Esophagus squamous epithelium (tissue), 4 donors: Measurements from ENCODE around the gene ARMC5.
"Not testable (repeated sequence)": the region's sequence is repeated elsewhere in the genome, so short reads cannot be mapped to it uniquely, and the experiment has no call there.

Source experiments
- CTCF ChIP-seq, 6 experiments: fragments of 450-650 bp in 4 of 6; fragments of 200-600 bp in 2 of 6; sonication (generic) in 2 of 6; IDR thresholded peaks; one replicate each; pipeline ENCODE4 v1.5.1; 2016 to 2019; ENCODE audit warnings: antibody characterized with exemption in 6 of 6, mild to moderate bottlenecking in 4 of 6, moderate library complexity in 4 of 6
- POLR2A ChIP-seq, 4 donors: fragments of 450-650 bp; IDR thresholded peaks; one replicate each; pipeline ENCODE4 v1.6.1; 2017; ENCODE audit warnings: antibody characterized with exemption in 4 of 4, mild to moderate bottlenecking in 4 of 4, moderate library complexity in 3 of 4

GRCh38 chr16:31417036-31417435 lies 42.3 kb upstream of the ARMC5 start:
- not testable (repeated sequence) for TF ChIP-seq CTCF, POLR2A (IDR thresholded peaks at IDR 0.05)
